Upper lobe of right lung (tissue), 1 donor: ENCODE measurements around the gene CPED1. TPM values are rescaled to one million over a fixed set of nuclear protein-coding genes. Genes with fewer than 3 reads are reported as not detected.
"Not testable (repeated sequence)": the region's sequence is repeated elsewhere in the genome, so short reads cannot be mapped to it uniquely, and the experiment has no call there.

Experiments
- ATAC-seq: fragments of 200-7000 bp; cut with Tn5 transposase; one replicate; pipeline ENCODE4 v1.9.1; 2020; ENCODE audit warnings: mild to moderate bottlenecking, moderate library complexity
- DNase-seq: peaks from one replicate; pipeline ENCODE4 v3.0.0-alpha.2; 2020
- H3K27ac ChIP-seq: fragments of 200-600 bp; one replicate; pipeline ENCODE4 v1.8.0; 2022
- H3K27me3 ChIP-seq: fragments of 200-600 bp; one replicate; pipeline ENCODE4 v1.8.0; 2022; ENCODE audit warnings: mild to moderate bottlenecking
- H3K36me3 ChIP-seq: fragments of 200-600 bp; one replicate; pipeline ENCODE4 v1.8.0; 2022
- H3K4me1 ChIP-seq: fragments of 200-600 bp; one replicate; pipeline ENCODE4 v1.8.0; 2022
- H3K4me3 ChIP-seq: fragments of 200-600 bp; one replicate; pipeline ENCODE4 v1.8.0; 2022; ENCODE audit warnings: mild to moderate bottlenecking
- H3K9me3 ChIP-seq: fragments of 200-600 bp; one replicate; pipeline ENCODE4 v1.8.0; 2022
- intact Hi-C: fragments of 100-400 bp; cut with DNase I; formaldehyde crosslinking; loops from one replicate; pipeline ENCODE4 v1.11.0; 2022
- total RNA-seq: library from RNA; stranded (reverse); fragmentation: NEBNext Ultra II Directional; extraction: Animal tissue kit (Norgen Biotek cat#: 25700); gene quantifications from one replicate; pipeline ENCODE4 v1.2.1, GENCODE V29; 2021
- TF ChIP-seq, protein P1 (sequence below): fragments of 200-600 bp; IDR thresholded peaks from one replicate; pipeline ENCODE4 v1.8.0; 2022; ENCODE audit warnings: antibody characterized with exemption
- donor health status: DM: no; HTN: yes; CAD: no; lungs with severe emphysema.

CPED1 gene
- total RNA-seq, 1 donor from 2014 or later = 39.2 TPM

DNA sequence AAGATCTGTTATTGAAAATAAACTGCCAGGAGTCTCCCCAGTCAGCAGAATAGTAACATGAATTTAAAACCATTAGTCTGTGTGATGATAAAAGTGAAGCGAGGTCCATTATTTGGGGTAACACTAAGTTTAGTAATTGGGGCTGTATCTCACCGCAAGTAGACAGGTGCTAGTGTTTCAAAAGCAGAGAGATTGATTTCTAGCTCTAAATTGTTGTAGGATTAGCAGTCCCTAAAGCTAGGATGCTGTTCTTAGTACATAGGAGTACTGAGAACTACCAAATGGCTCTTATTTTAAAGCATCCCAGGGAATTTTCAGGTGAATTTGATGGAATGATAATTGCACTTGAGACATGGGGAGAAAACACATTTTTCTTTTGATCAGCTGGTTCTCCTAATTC lies 70.5 kb downstream of the CPED1 start:
- intact Hi-C loops = no loop called here
- Histone ChIP-seq H3K4me1 (no peaks in the 10 kb centered on the region), H3K4me3 (no peak overlapping the region), H3K27me3 (no peaks in the 10 kb centered on the region), H3K27ac (no peak overlapping the region), H3K9me3 (no peaks in the 10 kb centered on the region), H3K36me3 (no peaks in the 10 kb centered on the region)
- TF ChIP-seq, protein P1, sequence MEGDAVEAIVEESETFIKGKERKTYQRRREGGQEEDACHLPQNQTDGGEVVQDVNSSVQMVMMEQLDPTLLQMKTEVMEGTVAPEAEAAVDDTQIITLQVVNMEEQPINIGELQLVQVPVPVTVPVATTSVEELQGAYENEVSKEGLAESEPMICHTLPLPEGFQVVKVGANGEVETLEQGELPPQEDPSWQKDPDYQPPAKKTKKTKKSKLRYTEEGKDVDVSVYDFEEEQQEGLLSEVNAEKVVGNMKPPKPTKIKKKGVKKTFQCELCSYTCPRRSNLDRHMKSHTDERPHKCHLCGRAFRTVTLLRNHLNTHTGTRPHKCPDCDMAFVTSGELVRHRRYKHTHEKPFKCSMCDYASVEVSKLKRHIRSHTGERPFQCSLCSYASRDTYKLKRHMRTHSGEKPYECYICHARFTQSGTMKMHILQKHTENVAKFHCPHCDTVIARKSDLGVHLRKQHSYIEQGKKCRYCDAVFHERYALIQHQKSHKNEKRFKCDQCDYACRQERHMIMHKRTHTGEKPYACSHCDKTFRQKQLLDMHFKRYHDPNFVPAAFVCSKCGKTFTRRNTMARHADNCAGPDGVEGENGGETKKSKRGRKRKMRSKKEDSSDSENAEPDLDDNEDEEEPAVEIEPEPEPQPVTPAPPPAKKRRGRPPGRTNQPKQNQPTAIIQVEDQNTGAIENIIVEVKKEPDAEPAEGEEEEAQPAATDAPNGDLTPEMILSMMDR = no peak
- DNase-seq (no peak), ATAC-seq (no peak)

DNA sequence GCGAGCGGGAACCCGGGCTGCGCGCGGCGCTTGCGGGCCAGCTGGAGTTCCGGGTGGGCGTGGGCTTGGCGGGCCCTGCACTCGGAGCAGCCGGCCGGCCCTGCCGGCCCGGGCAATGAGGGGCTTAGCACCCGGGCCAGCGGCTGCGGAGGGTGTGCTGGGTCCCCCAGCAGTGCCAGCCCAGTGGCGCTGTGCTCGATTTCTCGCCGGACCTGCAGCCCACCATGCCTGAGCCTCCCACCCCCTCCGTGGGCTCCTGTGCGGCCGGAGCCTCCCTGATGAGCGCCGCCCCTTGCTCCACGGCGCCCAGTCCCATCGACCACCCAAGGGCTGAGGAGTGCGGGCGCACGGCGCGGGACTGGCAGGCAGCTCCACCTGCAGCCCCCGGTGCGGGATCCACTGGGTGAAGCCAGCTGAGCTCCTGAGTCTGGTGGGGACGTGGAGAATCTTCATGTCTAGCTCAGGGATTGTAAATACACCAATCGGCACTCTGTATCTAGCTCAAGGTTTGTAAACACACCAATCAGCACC lies 71.5 kb downstream of the CPED1 start:
- DNase-seq, ATAC-seq, H3K27me3 ChIP-seq, H3K4me3 ChIP-seq, H3K36me3 ChIP-seq, H3K27ac ChIP-seq, H3K4me1 ChIP-seq, intact Hi-C loops, H3K9me3 ChIP-seq: not testable (repeated sequence)

DNA sequence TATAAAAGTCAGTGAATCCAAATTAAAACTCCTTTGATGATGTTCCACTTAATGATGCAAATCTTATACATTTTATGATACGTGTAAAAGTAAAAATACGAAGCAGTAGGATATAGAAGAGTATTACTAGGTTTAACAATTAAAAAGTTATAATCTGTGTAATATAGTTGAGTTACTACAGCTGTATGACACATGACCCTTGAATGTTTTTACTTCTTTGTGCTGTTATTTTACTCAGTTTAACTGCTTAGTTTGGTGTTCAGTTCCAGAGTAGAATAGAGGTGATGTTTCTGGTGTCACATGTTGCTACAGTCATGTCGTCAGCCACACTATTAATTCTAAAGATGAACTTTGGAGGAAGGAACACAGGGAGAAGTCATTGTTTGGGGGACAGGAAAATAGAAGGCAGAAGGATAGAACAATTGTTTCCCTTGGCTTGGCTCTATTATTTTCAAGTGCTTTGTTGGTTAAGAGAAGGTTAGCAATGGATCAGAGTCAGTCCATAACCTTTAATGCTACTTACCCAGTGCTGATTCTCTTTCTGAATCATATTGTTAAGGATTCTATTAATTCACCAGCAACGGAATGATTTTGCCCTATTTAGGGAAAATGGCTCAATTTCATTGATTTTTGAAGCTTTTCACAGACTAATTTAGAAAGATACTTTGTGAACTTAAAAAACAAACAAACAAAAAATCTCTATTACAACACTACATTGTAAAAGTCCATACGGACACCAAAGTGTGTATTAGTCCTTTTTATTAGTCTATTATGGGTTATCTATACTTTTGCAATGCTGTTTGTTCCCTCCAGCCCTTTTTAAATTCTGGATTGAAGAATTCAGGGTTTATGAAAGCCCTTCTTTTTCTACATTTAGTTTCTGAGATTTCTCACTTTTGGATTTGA lies 73.4 kb downstream of the CPED1 start:
- ATAC-seq (no peak), DNase-seq (no peak)
- Histone ChIP-seq H3K27ac (no peak overlapping the region), H3K27me3 (no peaks in the 10 kb centered on the region), H3K4me3 (no peak overlapping the region), H3K36me3 (no peaks in the 10 kb centered on the region), H3K4me1 (no peaks in the 10 kb centered on the region), H3K9me3 (no peaks in the 10 kb centered on the region)
- TF ChIP-seq, protein P1 = no peak
- intact Hi-C loops = no loop called here

DNA sequence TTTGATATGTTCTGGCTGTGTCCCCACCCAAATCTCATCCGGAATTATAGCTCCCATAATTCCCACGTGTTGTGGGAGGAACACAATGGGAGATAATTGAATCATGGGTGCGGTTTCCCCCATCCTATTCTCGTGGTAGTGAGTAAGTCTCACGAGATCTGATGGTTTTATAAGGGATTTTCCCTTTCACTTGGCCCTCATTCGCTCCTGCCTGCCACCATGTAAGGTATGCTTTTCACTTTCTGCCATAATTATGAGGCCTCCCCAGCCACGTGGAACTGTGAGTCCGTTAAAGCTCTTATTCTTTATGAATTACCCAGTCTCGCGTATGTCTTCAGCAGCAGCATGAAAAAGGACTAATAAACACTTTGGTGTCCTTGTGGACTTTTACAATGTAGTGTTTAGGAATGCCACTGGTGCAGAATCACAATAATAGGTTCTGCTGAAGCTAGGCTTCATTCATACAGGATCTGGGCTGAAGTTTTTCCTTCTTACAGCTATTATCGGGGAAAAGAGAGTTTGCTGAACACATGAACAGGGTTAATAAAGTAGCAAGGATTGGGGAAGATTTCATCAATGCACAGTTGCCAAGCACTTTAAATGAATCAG lies 74.3 kb downstream of the CPED1 start:
- intact Hi-C loops = no loop called here
- ATAC-seq = no peak
- H3K9me3 ChIP-seq = no peaks in the 10 kb centered on the region
- no peaks in the 10 kb centered on the region for H3K27me3 ChIP-seq
- no peak for DNase-seq
- H3K4me1 ChIP-seq = no peaks in the 10 kb centered on the region
- no peak overlapping the region for H3K27ac ChIP-seq
- H3K4me3 ChIP-seq = no peak overlapping the region
- no peaks in the 10 kb centered on the region for H3K36me3 ChIP-seq
- TF ChIP-seq, protein P1 = no peak

DNA sequence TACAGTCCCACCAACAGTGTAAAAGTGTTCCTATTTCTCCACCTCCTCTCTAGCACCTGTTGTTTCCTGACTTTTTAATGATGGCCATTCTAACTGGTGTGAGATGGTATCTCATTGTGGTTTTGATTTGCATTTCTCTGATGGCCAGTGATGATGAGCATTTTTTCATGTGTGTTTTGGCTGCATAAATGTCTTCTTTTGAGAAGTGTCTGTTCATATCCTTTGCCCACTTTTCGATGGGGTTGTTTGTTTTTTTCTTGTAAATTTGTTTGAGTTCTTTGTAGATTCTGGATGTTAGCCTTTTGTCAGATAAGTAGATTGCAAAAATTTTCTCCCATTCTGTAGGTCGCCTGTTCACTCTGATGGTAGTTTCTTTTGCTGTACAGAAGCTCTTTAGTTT lies 79.2 kb downstream of the CPED1 start:
- H3K4me1 ChIP-seq, DNase-seq, H3K36me3 ChIP-seq, ATAC-seq, H3K4me3 ChIP-seq, H3K9me3 ChIP-seq, H3K27me3 ChIP-seq, H3K27ac ChIP-seq, intact Hi-C loops: not testable (repeated sequence)

DNA sequence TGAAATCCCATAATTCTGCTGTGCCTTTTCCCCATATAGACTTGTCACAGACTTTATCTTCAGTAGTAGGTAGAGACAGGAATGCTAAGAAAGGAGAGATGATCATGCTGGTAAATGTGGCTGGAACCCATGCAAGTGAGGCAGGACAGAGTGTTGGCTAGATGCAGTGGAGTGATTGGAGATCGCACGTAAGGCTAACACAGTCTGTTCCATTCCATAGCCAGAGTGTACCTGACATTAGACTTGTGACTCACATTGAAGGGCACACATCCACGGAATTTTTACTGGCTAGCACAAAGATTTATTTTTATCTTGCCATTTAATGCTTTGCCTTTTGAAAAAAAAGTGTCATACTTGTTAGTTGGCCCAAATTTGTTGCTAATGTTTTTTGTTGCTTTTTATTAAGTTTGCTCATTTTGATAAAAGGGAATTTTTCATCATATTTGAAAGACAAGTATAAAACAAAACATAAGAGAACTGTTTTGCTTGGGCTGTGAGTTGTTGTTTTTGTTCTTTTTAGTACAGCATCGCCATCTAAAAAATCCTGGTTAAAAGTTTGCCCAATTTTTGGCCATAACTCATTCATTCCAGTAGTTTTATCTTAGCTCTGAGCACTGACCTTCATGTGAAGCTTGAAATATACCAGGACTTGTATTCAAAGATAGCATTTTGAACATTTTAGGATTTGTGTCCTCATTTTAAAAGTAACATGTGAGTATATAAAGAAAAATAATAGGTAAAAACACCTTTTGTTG lies 81.0 kb downstream of the CPED1 start:
- no peaks in the 10 kb centered on the region for H3K27me3 ChIP-seq
- TF ChIP-seq, protein P1 = no peak
- DNase-seq = no peak
- no peak overlapping the region for H3K4me3 ChIP-seq
- intact Hi-C loops = no loop called here
- no peak overlapping the region for H3K27ac ChIP-seq
- H3K4me1 ChIP-seq = no peaks in the 10 kb centered on the region
- no peaks in the 10 kb centered on the region for H3K36me3 ChIP-seq
- ATAC-seq = no peak
- no peaks in the 10 kb centered on the region for H3K9me3 ChIP-seq
